Keratinocyte (primary cell): Measurements from ENCODE around the gene NLRP14. TPM values are rescaled to one million over a fixed set of nuclear protein-coding genes. Genes with fewer than 3 reads are reported as not detected.

Experiments used
- DNase-seq: peaks from one replicate; pipeline ENCODE4 v3.0.0-alpha.2; 2011; ENCODE audit warnings: low read depth, missing footprints, low spot score
- FAIRE-seq: peaks from 2 replicates; lab custom pipeline; 2011; peaks lifted over from hg19 to GRCh38; lab: Jason Lieb, UNC
- H2AFZ ChIP-seq: 2 replicates; pipeline ENCODE4 v1.6.0; 2012; ENCODE audit warnings: low read length, control low read depth, inconsistent platforms; ENCODE audit not compliant: control insufficient read depth
- H3K27ac ChIP-seq: 2 replicates; pipeline ENCODE4 v1.5.1; 2011; ENCODE audit warnings: low read length; ENCODE audit not compliant: control insufficient read depth, insufficient read depth
- H3K27me3 ChIP-seq: 3 replicates; pipeline ENCODE4 v1.6.0; 2011; ENCODE audit warnings: low read length; ENCODE audit not compliant: control insufficient read depth, insufficient read depth; ENCODE audit errors: extremely low read depth
- H3K36me3 ChIP-seq, 2 experiments: 2 replicates in 1 of 2; 3 replicates in 1 of 2; pipeline ENCODE4 v1.5.1; 2011; ENCODE audit warnings: low read length in 2 of 2, mild to moderate bottlenecking in 1 of 2; ENCODE audit not compliant: control insufficient read depth in 2 of 2, insufficient read depth in 2 of 2; ENCODE audit errors: extremely low read depth in 1 of 2
- H3K4me1 ChIP-seq: 3 replicates; pipeline ENCODE4 v1.5.1; 2011; ENCODE audit warnings: low read length; ENCODE audit not compliant: control insufficient read depth, insufficient read depth; ENCODE audit errors: extremely low read depth
- H3K4me2 ChIP-seq: 3 replicates; pipeline ENCODE4 v1.6.0; 2011; ENCODE audit warnings: low read depth, low read length; ENCODE audit not compliant: control insufficient read depth, insufficient read depth; ENCODE audit errors: extremely low read depth
- H3K4me3 ChIP-seq, 3 experiments: fragments of 200-600 bp in 1 of 3; sonication (generic) in 1 of 3; 2 replicates in 2 of 3; 3 replicates in 1 of 3; pipeline ENCODE4 v1.5.1; 2011 to 2016; ENCODE audit warnings: low read length in 3 of 3, mild to moderate bottlenecking in 3 of 3, control low read depth in 2 of 3, inconsistent platforms in 1 of 3, low read depth in 1 of 3, mixed read lengths in 1 of 3, mixed run types in 1 of 3, moderate library complexity in 1 of 3; ENCODE audit not compliant: control insufficient read depth in 2 of 3, insufficient read depth in 2 of 3; ENCODE audit errors: extremely low read depth in 1 of 3
- H3K79me2 ChIP-seq: 2 replicates; pipeline ENCODE4 v1.6.0; 2012; ENCODE audit warnings: low read length; ENCODE audit not compliant: control insufficient read depth, insufficient read depth
- H3K9ac ChIP-seq: 3 replicates; pipeline ENCODE4 v1.6.0; 2011; ENCODE audit warnings: low read length; ENCODE audit not compliant: control insufficient read depth, insufficient read depth; ENCODE audit errors: extremely low read depth
- H3K9me1 ChIP-seq: 3 replicates; pipeline ENCODE4 v1.6.0; 2011; ENCODE audit warnings: low read length; ENCODE audit not compliant: control insufficient read depth, insufficient read depth; ENCODE audit errors: extremely low read depth
- H3K9me3 ChIP-seq: 2 replicates; pipeline ENCODE4 v1.5.1; 2012; ENCODE audit warnings: low read depth, low read length; ENCODE audit not compliant: control insufficient read depth
- H4K20me1 ChIP-seq: 3 replicates; pipeline ENCODE4 v1.6.0; 2011; ENCODE audit warnings: low read length; ENCODE audit not compliant: control insufficient read depth, insufficient read depth; ENCODE audit errors: extremely low read depth
- CTCF ChIP-seq, 3 experiments: IDR thresholded peaks in 1 of 3; conservative IDR thresholded peaks in 1 of 3; optimal IDR thresholded peaks in 1 of 3; 2 replicates in 2 of 3; 3 replicates in 1 of 3; pipeline versions ENCODE3 to v1.5.1; 2011; ENCODE audit warnings: low read length in 3 of 3, mild to moderate bottlenecking in 3 of 3, moderate library complexity in 2 of 3, control low read depth in 1 of 3, inconsistent platforms in 1 of 3; ENCODE audit not compliant: insufficient read depth in 2 of 3; ENCODE audit errors: extremely low read depth in 1 of 3
- EZH2 ChIP-seq: IDR thresholded peaks from one replicate; pipeline ENCODE4 v1.6.1; 2012; ENCODE audit warnings: inconsistent platforms, mild to moderate bottlenecking, low read length, moderate library complexity
- dilution Hi-C: fragments of 300-500 bp; cut with MboI; formaldehyde crosslinking; loops from one replicate; pipeline ENCODE4 v1.7.0; 2020; ENCODE audit warnings: low sequenced_read_pairs; ENCODE audit not compliant: extremely low pct_ligation_motif_present
- polyA plus RNA-seq, 5 experiments: library from polyadenylated mRNA; depleted of rRNA in 3 of 5; stranded (reverse) in 3 of 5; stranded (forward) in 1 of 5; unstranded in 1 of 5; fragments of >200 nt; gene quantifications; 1 replicate in 1 of 5; 2 replicates in 3 of 5; 3 replicates in 1 of 5; pipeline versions ENCODE4 v1.2.1 to v1.2.3, GENCODE V29; 2011 to 2012; ENCODE audit warnings: missing spikeins in 2 of 5, low read depth in 1 of 5, low replicate concordance in 1 of 5

Gene NLRP14
- polyA plus RNA-seq, 1 donor (not counting 4 experiments of a cell fraction or from before 2014, with no cell fraction given), result 0.03 TPM

GRCh38 chr11:7030836-7031235 lies 10.6 kb downstream of the NLRP14 start:
- no peaks in the 10 kb centered on the region for H3K4me1 ChIP-seq
- H3K4me3 ChIP-seq, result no peak overlapping the region
- H2AFZ ChIP-seq, result no peak overlapping the region
- no peak for FAIRE-seq
- no peaks in the 10 kb centered on the region for H4K20me1 ChIP-seq
- TF ChIP-seq EZH2 (no peak), CTCF (optimal IDR thresholded peaks at IDR 0.05 in 1 of 3, IDR thresholded peaks at IDR 0.05 in 1 of 3, conservative IDR thresholded peaks at IDR 0.05 in 1 of 3; ENCODE audit: extremely low read depth in 1 of 3, insufficient read depth in 2 of 3, low read length in 3 of 3) (no peak)
- H3K9me3 ChIP-seq, result no peaks in the 10 kb centered on the region
- no peaks in the 10 kb centered on the region for H3K36me3 ChIP-seq
- dilution Hi-C loops, result no loop called here
- no peak for DNase-seq
- no peak overlapping the region for H3K9ac ChIP-seq
- H3K27ac ChIP-seq, result no peak overlapping the region
- H3K27me3 ChIP-seq, result no peaks in the 10 kb centered on the region
- H3K9me1 ChIP-seq, result no peaks in the 10 kb centered on the region
- no peaks in the 10 kb centered on the region for H3K79me2 ChIP-seq
- no peak overlapping the region for H3K4me2 ChIP-seq

GRCh38 chr11:7031471-7031871 lies 11.2 kb downstream of the NLRP14 start:
- H3K4me2 ChIP-seq, result no peak overlapping the region
- H3K9me1 ChIP-seq, result no peaks in the 10 kb centered on the region
- no peaks in the 10 kb centered on the region for H3K36me3 ChIP-seq
- H3K27ac ChIP-seq, result no peak overlapping the region
- no peaks in the 10 kb centered on the region for H3K27me3 ChIP-seq
- H3K4me3 ChIP-seq, result no peak overlapping the region
- H3K4me1 ChIP-seq, result no peaks in the 10 kb centered on the region
- H3K9ac ChIP-seq, result no peak overlapping the region
- TF ChIP-seq CTCF (optimal IDR thresholded peaks at IDR 0.05 in 1 of 3, IDR thresholded peaks at IDR 0.05 in 1 of 3, conservative IDR thresholded peaks at IDR 0.05 in 1 of 3; ENCODE audit: extremely low read depth in 1 of 3, insufficient read depth in 2 of 3, low read length in 3 of 3), result no peak
- TF ChIP-seq EZH2, result no peak
- no peaks in the 10 kb centered on the region for H3K79me2 ChIP-seq
- H3K9me3 ChIP-seq, result no peaks in the 10 kb centered on the region
- no peak overlapping the region for H2AFZ ChIP-seq
- no peaks in the 10 kb centered on the region for H4K20me1 ChIP-seq
- dilution Hi-C loops, result no loop called here
- FAIRE-seq, result no peak
- no peak for DNase-seq
